HG03139 (cell line): Measurements from ENCODE around the gene PLIN3.
"Not testable (repeated sequence)": the region's sequence is repeated elsewhere in the genome, so short reads cannot be mapped to it uniquely, and the experiment has no call there.

Source experiments
- ATAC-seq: cut with Tn5 transposase; IDR thresholded peaks from one replicate; pipeline ENCODE4 v1.9.1; 2021; ENCODE audit not compliant: unreplicated experiment

PLIN3 gene

GRCh38 chr19:4892962-4893361, 25.5 kb upstream of the PLIN3 start:
- ATAC-seq, result not testable (repeated sequence)

- no peak for ATAC-seq
These were observed 23.6 kb upstream of the PLIN3 start for GRCh38 chr19:4891066-4891465.

GRCh38 chr19:4889034-4889815, 21.8 kb upstream of the PLIN3 start:
- ATAC-seq, result no peak

GRCh38 chr19:4887803-4888202, 20.3 kb upstream of the PLIN3 start:
- ATAC-seq, result not testable (repeated sequence)

- ATAC-seq, result not testable (repeated sequence)
These were observed 17.5 kb upstream of the PLIN3 start for GRCh38 chr19:4884993-4885392.

- not testable (repeated sequence) for ATAC-seq
These were observed 15.4 kb upstream of the PLIN3 start for GRCh38 chr19:4882874-4883273.

GRCh38 chr19:4879041-4879440, 11.6 kb upstream of the PLIN3 start:
- ATAC-seq, result no peak

- ATAC-seq, result no peak
These were observed 11.1 kb upstream of the PLIN3 start for GRCh38 chr19:4878491-4878968.

GRCh38 chr19:4877753-4878490, 10.5 kb upstream of the PLIN3 start:
- ATAC-seq, result no peak

- ATAC-seq, result no peak
These were observed 6.5 kb upstream of the PLIN3 start for GRCh38 chr19:4873930-4874329.

- no peak for ATAC-seq
These were observed 4.2 kb upstream of the PLIN3 start for GRCh38 chr19:4871711-4872110.

- ATAC-seq, result no peak
These were observed 2.7 kb upstream of the PLIN3 start for GRCh38 chr19:4870025-4870700.

GRCh38 chr19:4868286-4868834, 893 bp upstream of the PLIN3 start:
- ATAC-seq, result no peak

- no peak for ATAC-seq
These were observed 657 bp downstream of the PLIN3 start for GRCh38 chr19:4866595-4867424.

GRCh38 chr19:4861147-4861546, 6.3 kb downstream of the PLIN3 start:
- ATAC-seq, result no peak

- no peak for ATAC-seq
These were observed 7.8 kb downstream of the PLIN3 start for GRCh38 chr19:4859697-4860096.

- ATAC-seq, result not testable (repeated sequence)
These were observed 11.0 kb downstream of the PLIN3 start for GRCh38 chr19:4856468-4856867.

- ATAC-seq, result not testable (repeated sequence)
These were observed 14.0 kb downstream of the PLIN3 start for GRCh38 chr19:4853506-4853905.

GRCh38 chr19:4852484-4852883, 15.0 kb downstream of the PLIN3 start:
- ATAC-seq, result no peak

GRCh38 chr19:4851551-4852290, 15.7 kb downstream of the PLIN3 start:
- ATAC-seq, result no peak
